Loucy (cell line): ENCODE measurements around the gene HPGD.

Source experiments
- H2AFZ ChIP-seq: fragments of 200-600 bp; sonication (generic); 2 replicates; pipeline ENCODE4 v1.6.0; 2016; ENCODE audit warnings: antibody characterized with exemption, mild to moderate bottlenecking, low read length, moderate library complexity
- H3F3A ChIP-seq: fragments of 200-600 bp; 2 replicates; pipeline ENCODE4 v1.6.0; 2016; ENCODE audit warnings: antibody characterized with exemption, low read depth, mild to moderate bottlenecking
- H3K27me3 ChIP-seq: fragments of 200-600 bp; sonication (generic); 2 replicates; pipeline ENCODE4 v1.6.1; 2014; ENCODE audit warnings: low read length, mild to moderate bottlenecking; ENCODE audit not compliant: insufficient read depth, poor library complexity, severe bottlenecking
- H3K36me3 ChIP-seq: fragments of 200-600 bp; sonication (generic); 2 replicates; pipeline ENCODE4 v1.6.1; 2016; ENCODE audit warnings: low read length; ENCODE audit not compliant: insufficient read depth
- H3K4me1 ChIP-seq: fragments of 200-600 bp; sonication (generic); 2 replicates; pipeline ENCODE4 v1.5.1; 2014; ENCODE audit warnings: low read length, mild to moderate bottlenecking; ENCODE audit not compliant: insufficient read depth, poor library complexity, severe bottlenecking
- H3K4me2 ChIP-seq: fragments of 200-600 bp; sonication (generic); 2 replicates; pipeline ENCODE4 v1.6.0; 2014; ENCODE audit warnings: antibody characterized with exemption, low read length, low read depth, mild to moderate bottlenecking; ENCODE audit not compliant: poor library complexity, severe bottlenecking
- H3K4me3 ChIP-seq: fragments of 200-600 bp; sonication (generic); 2 replicates; pipeline ENCODE4 v1.5.1; 2014; ENCODE audit warnings: low read length, mild to moderate bottlenecking, mixed read lengths; ENCODE audit not compliant: poor library complexity, severe bottlenecking
- H3K79me2 ChIP-seq: fragments of 200-600 bp; sonication (generic); 2 replicates; pipeline ENCODE4 v1.6.1; 2014; ENCODE audit warnings: low read length; ENCODE audit not compliant: insufficient read depth
- H3K9ac ChIP-seq: fragments of 200-600 bp; sonication (generic); 2 replicates; pipeline ENCODE4 v1.6.0; 2014; ENCODE audit warnings: mild to moderate bottlenecking, low read depth, low read length, moderate library complexity; ENCODE audit not compliant: poor library complexity, severe bottlenecking
- H3K9me2 ChIP-seq: fragments of 200-600 bp; sonication (generic); replicated peaks from 2 replicates; pipeline ENCODE4 v1.6.1; 2016; ENCODE audit warnings: low read depth, low read length, mixed read lengths
- H3K9me3 ChIP-seq: fragments of 200-600 bp; sonication (generic); 2 replicates; pipeline ENCODE4 v1.6.1; 2014; ENCODE audit warnings: mild to moderate bottlenecking, antibody characterized with exemption, low read length, low read depth; ENCODE audit not compliant: insufficient read depth
- H4K20me1 ChIP-seq: fragments of 200-600 bp; sonication (generic); 2 replicates; pipeline ENCODE4 v1.6.0; 2014; ENCODE audit warnings: antibody characterized with exemption, low read length, mild to moderate bottlenecking; ENCODE audit not compliant: insufficient read depth, poor library complexity, severe bottlenecking
- CTCF ChIP-seq: fragments of 200-600 bp; sonication (generic); conservative IDR thresholded peaks from 2 replicates; pipeline ENCODE4 v1.5.1; 2014; ENCODE audit warnings: mild to moderate bottlenecking, antibody characterized with exemption, low read length
- EZH2phosphoT487 ChIP-seq: fragments of 200-600 bp; IDR thresholded peaks from 2 replicates; pipeline ENCODE4 v1.6.1; 2018; ENCODE audit warnings: antibody characterized with exemption, mild to moderate bottlenecking, moderate library complexity, borderline replicate concordance

Gene HPGD

GRCh38 chr4:174561560-174561959, 39.3 kb upstream of the HPGD start:
- H3K9me3 ChIP-seq: no peaks in the 10 kb centered on the region
- H3K4me2 ChIP-seq: no peak overlapping the region
- no peaks in the 10 kb centered on the region for H3F3A ChIP-seq
- H3K9me2 ChIP-seq: no peaks in the 10 kb centered on the region
- 0 out of 2 replicates have a peak overlapping the region, but pooled peaks have one; percentile 42 for H2AFZ ChIP-seq
- H3K79me2 ChIP-seq: no peaks in the 10 kb centered on the region
- no peak overlapping the region for H3K4me3 ChIP-seq
- no peak overlapping the region for H3K9ac ChIP-seq
- H4K20me1 ChIP-seq: no peaks in the 10 kb centered on the region
- TF ChIP-seq EZH2phosphoT487 (no peak), CTCF (no peak)
- no peaks in the 10 kb centered on the region for H3K27me3 ChIP-seq
- no peaks in the 10 kb centered on the region for H3K36me3 ChIP-seq
- peaks cover 6% of the 10 kb centered on the region for H3K4me1 ChIP-seq

GRCh38 chr4:174559894-174560293, 37.6 kb upstream of the HPGD start:
- peaks cover 6% of the 10 kb centered on the region for H3K4me1 ChIP-seq
- no peak for TF ChIP-seq CTCF
- no peak for TF ChIP-seq EZH2phosphoT487

GRCh38 chr4:174555789-174556630, 33.7 kb upstream of the HPGD start:
- no peak overlapping the region for H3K4me2 ChIP-seq
- no peaks in the 10 kb centered on the region for H3K9me3 ChIP-seq
- no peaks in the 10 kb centered on the region for H3K27me3 ChIP-seq
- H3K4me1 ChIP-seq: peaks cover 6% of the 10 kb centered on the region
- H3K79me2 ChIP-seq: no peaks in the 10 kb centered on the region
- no peak for TF ChIP-seq EZH2phosphoT487
- no peak for TF ChIP-seq CTCF
- H2AFZ ChIP-seq: no peak overlapping the region
- H3F3A ChIP-seq: no peaks in the 10 kb centered on the region
- H3K9ac ChIP-seq: no peak overlapping the region
- H4K20me1 ChIP-seq: no peaks in the 10 kb centered on the region
- H3K4me3 ChIP-seq: no peak overlapping the region
- H3K36me3 ChIP-seq: no peaks in the 10 kb centered on the region
- H3K9me2 ChIP-seq: no peaks in the 10 kb centered on the region

More at GRCh38 chr4:174559894-174560293, 37.6 kb upstream of the HPGD start:
- no peak overlapping the region for H3K4me3 ChIP-seq
- H3K27me3 ChIP-seq: no peaks in the 10 kb centered on the region
- no peaks in the 10 kb centered on the region for H3K79me2 ChIP-seq
- no peaks in the 10 kb centered on the region for H3K36me3 ChIP-seq
- no peaks in the 10 kb centered on the region for H3K9me3 ChIP-seq
- no peak overlapping the region for H3K9ac ChIP-seq
- no peak overlapping the region for H3K4me2 ChIP-seq
- H2AFZ ChIP-seq: peak overlapping the region; percentile 56; the same call in 1 of the 2 replicates
- no peaks in the 10 kb centered on the region for H3K9me2 ChIP-seq
- H3F3A ChIP-seq: no peaks in the 10 kb centered on the region
- no peaks in the 10 kb centered on the region for H4K20me1 ChIP-seq
